ENCODE results near the gene IGF2R. TPM values are rescaled to one million over a fixed set of nuclear protein-coding genes. Genes with fewer than 3 reads are reported as not detected.

IGF2R gene
- total RNA-seq, 1 donor from 2014 or later, result 120 TPM

DNA sequence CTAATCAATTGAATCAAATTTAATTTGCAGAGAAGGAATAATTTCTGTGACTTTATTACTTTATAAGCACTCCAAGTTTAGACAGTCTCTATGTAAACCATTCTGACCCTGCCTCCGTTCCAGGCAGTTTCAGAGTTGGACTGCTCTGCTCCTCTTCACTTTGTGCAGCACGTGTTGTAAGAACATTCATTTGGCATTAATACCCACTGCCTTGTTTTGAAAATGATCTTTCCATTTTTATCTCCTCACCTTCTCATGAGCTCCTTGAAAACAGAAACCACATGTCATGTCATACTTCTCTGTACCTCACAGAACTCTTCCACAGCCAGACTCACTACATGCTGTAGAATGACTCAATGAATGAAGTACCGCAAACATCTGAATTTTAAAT, 178.3 kb downstream of the IGF2R start:
- no peak for DNase-seq

DNA sequence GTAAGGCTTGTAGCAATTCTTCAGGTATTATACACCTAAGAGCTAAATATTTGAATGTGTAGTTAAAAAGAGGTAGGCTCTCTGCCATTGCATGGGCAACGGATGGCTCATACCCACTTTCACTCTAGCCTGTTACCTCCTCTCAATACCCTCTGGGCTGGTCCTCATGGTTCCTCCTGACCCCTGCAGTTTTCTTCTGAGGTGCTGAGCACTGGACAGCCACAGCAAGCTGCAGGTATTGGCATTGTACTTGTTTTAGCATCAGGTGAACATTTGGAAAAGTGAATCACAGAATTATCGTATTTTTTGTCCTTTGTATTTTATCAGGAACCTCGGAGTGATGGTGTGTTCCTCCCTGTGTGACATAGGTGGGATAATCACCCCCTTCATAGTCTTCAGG, 185.6 kb downstream of the IGF2R start:
- no peak for DNase-seq

DNA sequence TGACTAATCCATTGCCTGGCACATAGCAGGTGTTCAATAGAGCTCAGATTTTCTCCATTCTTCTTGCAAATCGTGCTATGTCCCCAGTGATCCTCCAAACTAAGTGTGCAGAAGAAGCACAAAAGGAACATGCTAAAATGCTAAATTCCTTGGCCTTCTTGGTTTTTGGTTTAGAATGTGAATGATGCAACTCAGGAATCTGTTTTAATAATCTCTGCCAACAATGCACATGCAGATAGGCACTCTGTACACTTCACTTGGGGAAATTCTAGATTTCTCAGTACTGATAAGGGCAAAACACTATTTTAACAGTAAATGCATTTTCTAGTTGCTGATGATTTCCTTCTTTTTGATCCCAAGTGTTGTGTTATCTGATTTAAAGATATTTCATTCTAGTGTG, 188.0 kb downstream of the IGF2R start:
- DNase-seq, result no peak

DNA sequence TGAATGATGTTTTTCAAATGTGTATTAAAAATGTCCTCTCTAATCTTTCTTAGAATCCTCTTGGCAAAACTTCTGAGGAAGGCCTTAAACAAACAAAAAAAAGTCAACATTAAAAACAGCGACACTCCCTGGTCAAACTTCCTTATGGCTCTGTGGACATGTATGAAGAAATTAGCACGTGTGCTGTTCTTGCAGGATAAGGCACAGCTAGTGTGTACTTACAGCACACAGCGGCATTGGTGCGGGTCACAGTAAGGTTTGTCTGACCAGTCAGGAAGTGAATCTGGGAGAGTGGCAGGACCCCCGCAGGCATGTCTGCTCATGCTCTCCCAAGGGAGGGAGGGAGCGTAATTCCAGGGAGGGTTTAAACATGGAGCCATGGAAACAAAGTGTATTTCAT, 191.6 kb downstream of the IGF2R start:
- no peak for DNase-seq

Other genes with a start within 250 kb of the IGF2R start
- gene WTAP, start 241.6 kb upstream of the IGF2R start, total RNA-seq, result 96.4 and 131 TPM in 2 replicates
- gene ACAT2, start 207.0 kb upstream of the IGF2R start, total RNA-seq, result 40.2 and 81.4 TPM in 2 replicates
- gene TCP1, start 179.5 kb upstream of the IGF2R start, total RNA-seq, result 243 and 356 TPM in 2 replicates
- 67.6 and 69.4 TPM in 2 replicates for gene MRPL18, start 178.6 kb upstream of the IGF2R start, total RNA-seq
- 0.51 TPM in 1 of 2 replicates, not detected in the other for gene PNLDC1, start 168.8 kb upstream of the IGF2R start, total RNA-seq
- gene MAS1, start 78.1 kb upstream of the IGF2R start, total RNA-seq, result not detected in 2 replicates
- 0.05 and 0.17 TPM in 2 replicates for gene SLC22A1, start 152.7 kb downstream of the IGF2R start, total RNA-seq

All from dermis blood vessel endothelial cell (primary cell).